ENCODE measurements around the gene RAG2. TPM values are rescaled to one million over a fixed set of nuclear protein-coding genes. Genes with fewer than 3 reads are reported as not detected.

RAG2 gene
- total and polyA plus RNA-seq, 10 of the 15 experiments (the other 5 are each of a cell fraction or from before 2014, with no cell fraction given), result not detected

GRCh38 chr11:36619502-36619901, 21.5 kb upstream of the RAG2 start (continued):
- TF ChIP-seq ZNF207 (IDR thresholded peaks at IDR 0.05; ENCODE audit: borderline replicate concordance) (no peak), CBFB (IDR thresholded peaks at IDR 0.05; ENCODE audit: low read depth) (no peak), IKZF2 (IDR thresholded peaks at IDR 0.05) (no peak), SREBF2 (IDR thresholded peaks at IDR 0.05; ENCODE audit: low read length) (no peak), ELK1 (IDR thresholded peaks at IDR 0.05; ENCODE audit: low read depth, low read length) (no peak), CHD2 (IDR thresholded peaks at IDR 0.05; ENCODE audit: borderline replicate concordance, low read depth, low read length) (no peak), ZBTB11 (CRISPR knock-in tag; IDR thresholded peaks at IDR 0.05) (no peak), RAD51 (IDR thresholded peaks at IDR 0.05) (no peak), RAD21 (IDR thresholded peaks at IDR 0.05; ENCODE audit: insufficient read depth, low read depth, low read length) (no peak), TBL1XR1 (IDR thresholded peaks at IDR 0.05; ENCODE audit: low read depth, low read length) (no peak), STAT1 (conservative IDR thresholded peaks at IDR 0.05) (no peak)
